GM12892 (cell line): ENCODE measurements around the gene RASA3.

Experiments
- POLR2A ChIP-seq: IDR thresholded peaks from 2 replicates; pipeline ENCODE4 v1.6.1; 2011; ENCODE audit warnings: low read depth, low read length, control low read depth
- POLR2AphosphoS5 ChIP-seq: IDR thresholded peaks from 2 replicates; pipeline ENCODE4 v1.6.1; 2011; ENCODE audit warnings: low read depth, low read length, control low read depth
- TAF1 ChIP-seq: IDR thresholded peaks from 2 replicates; pipeline ENCODE4 v1.6.1; 2011; ENCODE audit warnings: low read depth, mild to moderate bottlenecking, control low read depth, low read length, borderline replicate concordance

- no peak for TF ChIP-seq POLR2AphosphoS5
- no peak for TF ChIP-seq POLR2A
- TF ChIP-seq TAF1: no peak
These were observed 196.1 kb downstream of the RASA3 start for GRCh38 chr13:113936166-113936965.
